Liver (tissue), 3 donors: ENCODE results near the gene MAN1C1.
A peak's percentile ranks its signal among the peaks of the same experiment; 100 is the strongest.

Source experiments
- EGR1 ChIP-seq, 2 donors: IDR thresholded peaks; 2 replicates each; pipeline ENCODE4 v1.6.1; 2016 to 2018; ENCODE audit warnings: antibody characterized with exemption in 2 of 2, low read depth in 2 of 2
- FOXA1 ChIP-seq: IDR thresholded peaks from 2 replicates; pipeline ENCODE4 v1.6.1; 2016; ENCODE audit warnings: antibody characterized with exemption
- GABPA ChIP-seq, 2 donors: IDR thresholded peaks in 1 of 2; conservative IDR thresholded peaks in 1 of 2; 2 replicates each; pipeline ENCODE4 v1.6.1; 2016; ENCODE audit warnings: antibody characterized with exemption in 2 of 2, mild to moderate bottlenecking in 1 of 2, moderate library complexity in 1 of 2
- JUND ChIP-seq, 2 donors: IDR thresholded peaks; 2 replicates each; pipeline ENCODE4 v1.6.1; 2016; ENCODE audit warnings: antibody characterized with exemption in 2 of 2
- RAD21 ChIP-seq, 2 donors: IDR thresholded peaks; 2 replicates each; pipeline ENCODE4 v1.6.1; 2016; ENCODE audit warnings: antibody characterized with exemption in 2 of 2, mild to moderate bottlenecking in 2 of 2
- RXRA ChIP-seq, 2 donors: IDR thresholded peaks; 2 replicates each; pipeline ENCODE4 v1.6.1; 2017 to 2018; ENCODE audit warnings: antibody characterized with exemption in 2 of 2, mild to moderate bottlenecking in 1 of 2
- SP1 ChIP-seq: IDR thresholded peaks from 2 replicates; pipeline ENCODE4 v1.6.1; 2018; ENCODE audit warnings: antibody characterized with exemption, mild to moderate bottlenecking
- TAF1 ChIP-seq: conservative IDR thresholded peaks from 2 replicates; pipeline ENCODE4 v1.6.1; 2016; ENCODE audit warnings: antibody characterized with exemption, mild to moderate bottlenecking
- YY1 ChIP-seq: IDR thresholded peaks from 2 replicates; pipeline ENCODE4 v1.6.1; 2016; ENCODE audit warnings: antibody characterized with exemption, mild to moderate bottlenecking
- TF ChIP-seq, protein P1 (sequence below): fragments of 150-350 bp; IDR thresholded peaks from 2 replicates; pipeline ENCODE4 v1.5.1; 2017; ENCODE audit warnings: improper control_type of control experiment, low read depth, low read length; ENCODE audit not compliant: missing input control
- TF ChIP-seq, protein P2 (sequence below): IDR thresholded peaks from 2 replicates; pipeline ENCODE4 v1.6.1; 2016; ENCODE audit warnings: antibody characterized with exemption
- donor health status: healthy.
- donor health status: healthy.

DNA sequence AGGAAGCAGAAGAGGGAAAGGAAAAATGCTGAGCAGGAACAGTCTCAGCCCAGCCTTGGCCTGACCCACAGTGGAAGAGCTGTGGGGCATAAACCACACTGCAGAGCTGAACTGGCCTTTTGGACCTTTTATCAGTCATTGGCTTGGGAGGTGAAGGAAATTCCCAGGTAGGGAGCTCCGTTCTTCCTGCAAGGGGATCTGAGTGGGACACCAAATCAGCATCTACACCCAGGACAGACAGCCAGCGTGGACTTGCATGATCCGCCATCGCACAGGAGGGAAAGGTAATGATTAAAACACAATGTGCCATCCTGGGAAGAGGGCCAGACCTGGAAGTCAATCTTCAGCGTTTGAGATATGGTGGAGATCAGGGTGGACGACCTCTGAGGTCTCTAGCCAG, 202.0 kb downstream of the MAN1C1 start:
- TF ChIP-seq, protein P1, sequence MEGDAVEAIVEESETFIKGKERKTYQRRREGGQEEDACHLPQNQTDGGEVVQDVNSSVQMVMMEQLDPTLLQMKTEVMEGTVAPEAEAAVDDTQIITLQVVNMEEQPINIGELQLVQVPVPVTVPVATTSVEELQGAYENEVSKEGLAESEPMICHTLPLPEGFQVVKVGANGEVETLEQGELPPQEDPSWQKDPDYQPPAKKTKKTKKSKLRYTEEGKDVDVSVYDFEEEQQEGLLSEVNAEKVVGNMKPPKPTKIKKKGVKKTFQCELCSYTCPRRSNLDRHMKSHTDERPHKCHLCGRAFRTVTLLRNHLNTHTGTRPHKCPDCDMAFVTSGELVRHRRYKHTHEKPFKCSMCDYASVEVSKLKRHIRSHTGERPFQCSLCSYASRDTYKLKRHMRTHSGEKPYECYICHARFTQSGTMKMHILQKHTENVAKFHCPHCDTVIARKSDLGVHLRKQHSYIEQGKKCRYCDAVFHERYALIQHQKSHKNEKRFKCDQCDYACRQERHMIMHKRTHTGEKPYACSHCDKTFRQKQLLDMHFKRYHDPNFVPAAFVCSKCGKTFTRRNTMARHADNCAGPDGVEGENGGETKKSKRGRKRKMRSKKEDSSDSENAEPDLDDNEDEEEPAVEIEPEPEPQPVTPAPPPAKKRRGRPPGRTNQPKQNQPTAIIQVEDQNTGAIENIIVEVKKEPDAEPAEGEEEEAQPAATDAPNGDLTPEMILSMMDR: no peak
- TF ChIP-seq JUND (IDR thresholded peaks at IDR 0.05) (no peak), YY1 (peak; percentile 19), RAD21 (IDR thresholded peaks at IDR 0.05) (no peak), FOXA1 (no peak), EGR1 (IDR thresholded peaks at IDR 0.05; ENCODE audit: low read depth in 2 of 2) (no peak), GABPA (IDR thresholded peaks at IDR 0.05 in 1 of 2, conservative IDR thresholded peaks at IDR 0.05 in 1 of 2) (no peak), TAF1 (no peak), SP1 (peak; percentile 24), RXRA (IDR thresholded peaks at IDR 0.05) (peak; percentile 18 to 26)
- TF ChIP-seq, protein P2, sequence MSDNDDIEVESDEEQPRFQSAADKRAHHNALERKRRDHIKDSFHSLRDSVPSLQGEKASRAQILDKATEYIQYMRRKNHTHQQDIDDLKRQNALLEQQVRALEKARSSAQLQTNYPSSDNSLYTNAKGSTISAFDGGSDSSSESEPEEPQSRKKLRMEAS: no peak
